HG02943 (cell line): ENCODE results near the gene TLR4.

Experiments
- ATAC-seq: cut with Tn5 transposase; IDR thresholded peaks from one replicate; pipeline ENCODE4 v1.9.1; 2021; ENCODE audit warnings: mild to moderate bottlenecking, low read depth, moderate library complexity; ENCODE audit not compliant: unreplicated experiment

The TLR4 gene

DNA sequence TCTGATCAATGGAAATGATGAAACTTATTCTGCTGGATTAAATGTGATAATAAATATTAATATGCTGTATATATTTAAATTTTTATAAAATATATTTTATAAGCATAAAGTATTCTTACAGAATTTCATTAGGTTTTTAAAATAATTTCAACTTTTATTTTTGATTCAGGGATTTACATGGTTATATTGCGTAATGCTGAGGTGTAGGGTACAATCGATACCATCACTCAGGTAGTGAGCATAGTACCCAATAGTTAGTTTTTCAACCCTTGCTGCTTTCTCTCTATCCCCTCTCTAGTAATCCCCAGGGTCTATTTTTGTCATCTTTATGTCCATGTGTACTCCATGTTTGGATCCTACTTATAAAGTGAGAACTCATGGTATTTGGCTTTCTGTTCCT, 5.7 kb downstream of the TLR4 start:
- no peak for ATAC-seq

DNA sequence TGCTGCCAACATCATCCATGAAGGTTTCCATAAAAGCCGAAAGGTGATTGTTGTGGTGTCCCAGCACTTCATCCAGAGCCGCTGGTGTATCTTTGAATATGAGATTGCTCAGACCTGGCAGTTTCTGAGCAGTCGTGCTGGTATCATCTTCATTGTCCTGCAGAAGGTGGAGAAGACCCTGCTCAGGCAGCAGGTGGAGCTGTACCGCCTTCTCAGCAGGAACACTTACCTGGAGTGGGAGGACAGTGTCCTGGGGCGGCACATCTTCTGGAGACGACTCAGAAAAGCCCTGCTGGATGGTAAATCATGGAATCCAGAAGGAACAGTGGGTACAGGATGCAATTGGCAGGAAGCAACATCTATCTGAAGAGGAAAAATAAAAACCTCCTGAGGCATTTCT, 10.1 kb downstream of the TLR4 start:
- ATAC-seq = no peak

DNA sequence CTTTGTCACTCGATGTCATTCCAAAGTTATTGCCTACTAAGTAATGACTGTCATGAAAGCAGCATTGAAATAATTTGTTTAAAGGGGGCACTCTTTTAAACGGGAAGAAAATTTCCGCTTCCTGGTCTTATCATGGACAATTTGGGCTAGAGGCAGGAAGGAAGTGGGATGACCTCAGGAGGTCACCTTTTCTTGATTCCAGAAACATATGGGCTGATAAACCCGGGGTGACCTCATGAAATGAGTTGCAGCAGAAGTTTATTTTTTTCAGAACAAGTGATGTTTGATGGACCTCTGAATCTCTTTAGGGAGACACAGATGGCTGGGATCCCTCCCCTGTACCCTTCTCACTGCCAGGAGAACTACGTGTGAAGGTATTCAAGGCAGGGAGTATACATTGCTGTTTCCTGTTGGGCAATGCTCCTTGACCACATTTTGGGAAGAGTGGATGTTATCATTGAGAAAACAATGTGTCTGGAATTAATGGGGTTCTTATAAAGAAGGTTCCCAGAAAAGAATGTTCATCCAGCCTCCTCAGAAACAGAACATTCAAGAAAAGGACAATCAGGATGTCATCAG, 11.3 kb downstream of the TLR4 start:
- ATAC-seq = no peak

DNA sequence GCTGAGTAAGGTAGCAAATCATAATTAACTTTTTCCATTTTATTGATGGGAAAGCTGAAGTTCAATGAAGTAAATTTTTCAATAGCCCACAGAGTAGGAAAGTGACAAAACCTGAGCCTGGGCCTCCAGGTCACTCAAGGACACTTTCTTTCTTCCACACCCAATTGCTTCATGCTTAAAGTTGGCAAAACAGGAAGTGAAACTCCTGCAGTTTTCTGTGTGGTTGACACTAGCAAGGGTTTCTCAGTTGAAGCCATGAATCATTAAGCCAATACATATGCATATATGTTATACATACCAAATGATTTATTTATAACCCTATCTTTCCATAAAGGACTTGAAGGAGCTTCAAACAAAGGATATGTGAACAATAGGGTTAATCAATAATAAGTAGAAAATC, 13.9 kb downstream of the TLR4 start:
- peak; percentile 99 for ATAC-seq

DNA sequence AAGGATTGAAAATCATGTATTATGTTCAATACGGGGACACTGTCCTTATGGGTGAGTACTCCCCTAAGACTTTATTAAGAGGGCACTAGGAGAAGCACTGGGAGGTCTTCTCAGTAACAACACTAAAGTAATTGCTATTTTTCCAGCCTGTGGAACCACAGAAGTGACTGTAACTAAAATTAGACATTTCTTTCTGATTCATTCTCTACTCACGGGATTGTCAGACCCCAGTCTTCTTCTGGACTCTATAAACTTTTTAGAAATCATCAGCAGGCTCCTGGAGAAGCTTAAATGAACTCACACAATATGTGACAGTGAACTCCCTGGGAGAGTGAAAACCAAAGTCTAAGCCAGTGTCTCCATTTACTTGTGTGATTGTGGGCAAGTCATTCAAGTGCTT, 14.5 kb downstream of the TLR4 start:
- ATAC-seq = no peak

DNA sequence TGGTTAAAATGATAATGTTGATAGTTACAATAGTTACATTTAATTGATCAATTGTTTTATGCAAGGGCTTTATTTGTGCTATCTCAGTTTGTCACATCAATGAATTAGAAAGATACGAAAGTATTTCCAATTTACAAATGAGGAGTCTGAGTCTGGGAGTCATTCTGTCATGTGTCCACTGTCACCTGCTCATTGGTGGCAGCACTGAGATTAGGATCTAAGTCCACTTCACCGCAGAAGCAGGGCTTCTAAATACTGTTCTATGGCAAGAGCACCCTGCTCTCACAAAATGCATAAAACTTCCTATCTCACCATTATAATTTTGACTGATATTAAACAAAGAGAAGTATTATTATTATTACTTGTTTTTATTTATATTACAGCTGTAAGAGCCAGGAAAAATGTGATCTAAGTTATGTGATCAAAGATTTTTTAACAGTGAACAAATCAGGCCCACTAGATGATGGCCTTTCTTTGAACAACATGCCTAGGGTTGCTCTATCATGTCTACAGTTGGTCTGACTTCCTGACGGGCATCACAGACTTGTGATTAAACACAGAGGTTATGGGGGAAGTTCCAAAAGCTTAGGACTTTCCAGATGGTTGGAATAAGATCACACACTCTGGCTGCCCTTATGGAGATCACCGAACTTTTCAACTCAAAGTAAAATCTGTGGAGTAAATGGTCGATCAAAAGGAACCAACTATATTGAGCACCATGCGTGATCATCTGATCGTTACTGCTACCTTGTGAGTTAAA, 15.1 kb downstream of the TLR4 start:
- no peak for ATAC-seq

DNA sequence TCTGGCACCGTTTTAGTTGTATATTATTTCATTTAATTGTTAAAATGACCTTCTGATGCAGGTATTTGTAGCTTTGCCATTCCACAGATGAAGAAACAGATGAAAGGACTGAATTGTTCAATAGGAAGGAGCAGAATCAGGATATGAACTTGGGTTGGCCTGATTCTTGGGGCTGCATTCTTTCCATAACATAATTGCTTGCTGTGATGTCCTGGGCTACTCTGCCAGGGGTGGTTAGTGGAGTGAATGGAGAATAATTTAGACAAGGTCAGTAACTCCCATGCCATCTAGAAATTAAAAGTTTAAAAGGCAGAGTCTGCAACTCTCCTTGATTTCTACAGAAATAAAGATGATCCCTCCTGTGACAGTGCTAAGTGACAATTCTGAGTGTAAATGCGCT, 15.9 kb downstream of the TLR4 start:
- no peak for ATAC-seq

DNA sequence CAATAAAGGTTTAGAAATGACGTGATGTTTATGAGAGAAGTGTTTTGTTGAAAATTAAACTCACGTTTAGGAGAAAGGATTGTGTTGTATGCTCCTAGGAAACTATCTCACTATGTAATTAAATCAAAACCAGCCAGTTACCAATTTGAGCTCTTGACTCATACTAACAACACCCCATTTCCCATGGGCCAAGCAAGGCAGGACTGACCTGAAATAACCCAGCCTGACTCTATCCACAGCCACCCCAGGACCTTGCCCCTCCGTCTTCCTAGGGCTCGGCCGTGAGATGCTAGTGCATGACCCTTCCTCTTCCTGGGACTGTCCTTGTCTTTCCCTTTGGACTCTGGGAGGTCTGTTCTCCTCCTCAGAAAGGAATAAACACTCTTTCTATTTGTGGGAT, 16.4 kb downstream of the TLR4 start:
- ATAC-seq = no peak

DNA sequence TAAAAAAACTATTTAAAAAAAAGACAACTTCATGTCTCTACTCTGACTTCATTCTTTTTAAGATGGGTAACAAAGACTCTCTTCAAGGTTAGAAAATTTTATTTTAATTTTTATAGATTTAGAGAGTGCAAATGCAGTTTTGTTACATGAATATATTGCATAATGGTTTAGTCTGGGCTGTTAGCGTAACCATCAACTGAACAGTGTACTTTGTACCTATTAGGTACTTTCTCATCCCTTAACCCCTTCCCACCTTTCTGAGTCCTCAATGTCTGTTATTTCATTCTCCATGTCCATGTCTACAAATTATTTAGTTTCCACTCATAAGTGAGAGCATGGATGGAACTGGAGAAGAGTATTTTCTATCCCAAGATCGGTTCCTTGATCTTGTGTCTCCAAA, 16.8 kb downstream of the TLR4 start:
- no peak for ATAC-seq

DNA sequence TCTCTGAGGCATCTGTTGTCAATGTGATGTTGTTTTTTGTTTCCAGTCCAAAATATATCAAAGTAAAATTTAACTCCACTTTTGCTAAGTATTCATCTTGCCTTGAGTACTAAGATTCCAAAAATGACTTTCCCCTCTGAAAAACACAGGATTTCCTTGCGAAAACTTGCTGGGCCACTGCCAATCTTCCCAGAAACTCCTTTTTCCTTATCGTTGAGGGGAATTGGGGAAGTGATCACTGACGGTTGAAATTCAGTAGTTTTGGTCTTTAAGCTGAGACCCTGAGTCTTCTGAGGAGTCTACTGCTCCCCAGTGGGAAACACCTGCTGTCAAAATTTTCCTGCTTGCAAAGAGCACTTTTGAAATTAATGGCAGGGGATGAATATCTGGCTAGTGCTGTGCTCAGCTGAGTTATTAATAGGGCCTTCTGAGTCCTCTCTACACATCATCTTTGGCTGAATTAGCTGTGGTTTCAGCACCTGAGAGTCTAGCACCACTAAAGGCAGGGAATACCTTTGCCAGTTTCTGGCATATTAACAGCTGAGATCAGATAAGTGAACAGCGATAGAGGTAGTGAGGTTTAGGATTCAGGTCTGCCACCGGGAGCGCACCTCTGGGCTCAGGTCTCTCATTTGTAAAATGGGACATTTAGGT, 18.0 kb downstream of the TLR4 start:
- ATAC-seq = no peak

DNA sequence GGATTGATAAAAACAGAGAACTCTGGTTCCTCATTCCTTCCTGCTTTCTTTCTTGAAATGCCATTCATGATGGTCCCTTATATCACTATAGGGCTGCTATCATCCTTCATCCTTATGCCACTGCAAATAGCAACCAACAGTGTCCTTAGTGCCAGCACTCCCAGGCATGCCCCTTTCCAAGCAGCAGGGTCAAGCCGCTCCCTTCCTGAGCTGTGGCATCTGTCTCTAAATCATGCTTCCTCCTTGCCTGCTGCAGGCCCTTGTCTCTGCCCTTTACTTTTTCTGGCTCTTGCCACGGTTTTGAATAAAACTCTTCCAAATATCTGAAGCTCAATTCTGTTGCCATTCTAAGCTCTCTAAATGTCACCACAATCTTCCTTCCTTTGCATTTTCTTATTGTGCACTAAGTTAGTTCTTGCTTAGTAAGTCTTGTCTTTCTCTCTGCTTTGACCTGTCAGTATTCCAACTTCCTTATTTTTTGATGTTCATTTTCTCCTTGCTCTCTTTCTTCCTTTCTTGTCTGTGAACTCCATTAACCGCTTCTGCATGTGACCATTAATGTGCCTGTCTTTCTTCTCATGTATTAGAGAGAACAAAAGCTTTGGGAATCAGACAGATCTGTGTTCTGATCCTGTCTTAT, 19.9 kb downstream of the TLR4 start:
- ATAC-seq = no peak

DNA sequence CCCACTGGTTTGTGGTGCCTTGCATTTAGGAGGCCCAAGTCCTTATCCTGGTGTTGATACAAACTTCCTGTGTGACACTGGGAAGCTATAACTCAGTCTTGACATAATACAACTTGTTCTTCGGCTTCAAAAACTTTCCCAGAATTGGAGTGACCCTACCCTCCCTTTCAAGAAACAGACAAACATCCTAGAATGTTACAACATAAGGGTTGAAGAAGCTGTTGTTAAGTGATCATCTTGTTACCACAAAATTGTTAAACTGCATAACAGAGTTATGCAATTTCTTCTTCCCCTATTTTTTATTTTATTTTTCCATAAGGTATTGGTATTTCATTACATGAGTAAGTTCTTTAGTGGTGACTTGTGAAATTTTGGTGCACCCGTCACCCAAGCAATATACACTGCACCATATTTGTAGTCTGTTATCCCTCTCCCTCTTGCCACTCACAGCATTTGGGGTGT, 21.3 kb downstream of the TLR4 start:
- no peak for ATAC-seq

DNA sequence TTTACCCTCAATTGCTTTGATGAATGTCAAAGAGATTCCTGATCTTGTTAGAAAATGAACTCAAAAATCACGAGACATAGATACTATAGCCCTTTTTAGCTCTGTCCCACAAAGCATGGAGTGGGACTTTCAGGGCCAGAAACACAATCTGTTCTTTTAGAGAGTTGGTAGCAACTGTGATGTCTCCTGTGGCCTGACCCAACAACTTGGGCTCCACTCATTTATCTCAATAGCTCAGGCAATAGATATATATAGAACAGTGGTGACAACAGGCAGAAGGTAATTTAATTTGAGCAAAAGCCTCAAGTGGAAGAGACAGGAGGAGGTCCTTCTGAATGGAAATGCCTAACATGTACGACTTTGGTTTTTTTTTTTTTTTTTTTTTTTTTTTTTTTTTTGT, 25.2 kb downstream of the TLR4 start:
- no peak for ATAC-seq

DNA sequence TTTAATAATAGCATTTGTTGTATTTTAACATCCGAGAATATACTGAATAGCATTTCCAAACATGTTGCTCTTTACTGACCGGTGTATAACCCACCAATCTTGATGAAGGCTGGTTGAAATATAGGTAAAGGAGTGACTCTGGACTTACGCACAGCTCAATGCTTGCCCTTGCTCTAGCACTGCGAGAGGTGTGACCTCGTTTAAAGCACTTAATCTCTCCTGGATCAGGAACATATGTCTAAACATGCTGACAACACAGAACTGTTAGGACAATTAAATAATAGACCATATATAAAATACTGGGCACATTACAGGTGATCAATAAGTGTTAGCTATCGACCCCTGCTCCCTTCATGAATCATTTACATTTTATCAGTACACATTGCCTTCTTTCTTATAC, 28.3 kb downstream of the TLR4 start:
- ATAC-seq = no peak

DNA sequence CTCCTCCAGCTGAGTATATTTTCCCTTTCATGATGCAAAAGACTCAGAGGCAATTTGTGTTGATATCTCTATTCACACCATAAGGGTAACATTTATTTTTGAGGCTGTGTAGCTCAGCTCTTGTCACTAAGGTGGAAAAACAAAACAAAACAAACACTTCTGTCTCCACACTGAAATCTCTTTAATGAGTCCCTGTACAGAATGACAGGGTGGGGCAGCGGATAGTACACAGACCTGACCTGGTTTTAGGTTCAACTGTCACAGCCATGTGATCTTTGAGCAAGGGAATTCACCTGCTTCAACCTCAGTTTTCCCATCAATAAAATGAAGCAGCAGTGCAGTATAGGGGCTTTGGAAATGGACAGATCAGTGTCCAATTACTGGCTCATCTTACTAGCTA, 29.3 kb downstream of the TLR4 start:
- ATAC-seq = no peak

DNA sequence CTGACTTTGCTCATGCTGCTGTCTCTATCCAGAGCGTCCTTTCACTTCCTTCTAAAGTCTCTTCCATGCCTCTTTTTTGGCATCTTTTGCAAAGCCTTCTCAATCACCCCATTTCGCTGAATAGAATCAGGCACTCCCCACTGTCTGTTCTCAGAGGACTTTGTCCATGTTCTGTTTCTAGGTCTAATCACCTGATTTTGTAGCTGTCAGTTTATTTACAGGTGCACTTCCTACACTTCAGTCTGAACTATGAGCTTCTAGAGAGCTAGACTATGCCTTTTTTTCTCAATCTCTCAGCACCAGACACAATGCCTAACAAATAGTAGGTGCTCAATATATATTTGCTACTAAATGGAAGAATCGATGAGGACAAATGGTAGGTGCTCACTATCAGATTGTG, 29.9 kb downstream of the TLR4 start:
- ATAC-seq = no peak

DNA sequence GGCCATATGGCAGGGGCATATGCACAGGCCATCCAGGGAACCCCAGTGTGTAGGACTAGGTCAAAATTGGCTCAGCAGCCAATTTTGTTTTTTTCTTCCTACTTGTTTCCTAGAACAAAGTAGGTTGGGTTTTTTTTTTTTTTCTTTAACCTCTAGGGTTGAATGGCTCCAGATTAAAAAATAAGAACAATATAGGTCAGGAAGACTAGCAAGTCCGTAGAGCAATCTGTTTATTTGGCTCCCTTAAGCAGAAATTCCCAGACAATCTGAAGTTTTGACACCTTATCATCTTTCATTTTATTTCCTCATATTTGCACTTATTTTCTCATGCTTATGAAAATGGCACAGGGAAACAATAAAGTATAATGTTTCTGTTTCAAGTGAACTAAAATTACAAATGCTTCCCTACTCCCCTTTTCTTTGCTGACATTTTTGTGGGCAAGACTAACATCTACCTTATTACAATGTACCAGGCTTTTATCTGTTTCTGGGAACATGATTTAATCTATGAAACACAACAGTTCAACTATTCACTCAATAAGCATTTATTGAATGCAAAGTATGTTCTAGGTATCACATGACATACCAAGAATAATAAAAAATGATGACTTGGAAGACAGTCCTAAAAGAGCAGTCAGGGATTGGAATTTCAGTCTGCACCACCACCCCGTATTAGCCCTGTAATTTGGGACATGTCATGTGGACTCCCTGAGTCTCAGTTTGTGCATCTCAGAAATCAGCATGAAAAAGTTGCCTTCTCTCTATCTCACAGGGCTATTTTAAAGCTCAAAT, 30.5 kb downstream of the TLR4 start:
- no peak for ATAC-seq

DNA sequence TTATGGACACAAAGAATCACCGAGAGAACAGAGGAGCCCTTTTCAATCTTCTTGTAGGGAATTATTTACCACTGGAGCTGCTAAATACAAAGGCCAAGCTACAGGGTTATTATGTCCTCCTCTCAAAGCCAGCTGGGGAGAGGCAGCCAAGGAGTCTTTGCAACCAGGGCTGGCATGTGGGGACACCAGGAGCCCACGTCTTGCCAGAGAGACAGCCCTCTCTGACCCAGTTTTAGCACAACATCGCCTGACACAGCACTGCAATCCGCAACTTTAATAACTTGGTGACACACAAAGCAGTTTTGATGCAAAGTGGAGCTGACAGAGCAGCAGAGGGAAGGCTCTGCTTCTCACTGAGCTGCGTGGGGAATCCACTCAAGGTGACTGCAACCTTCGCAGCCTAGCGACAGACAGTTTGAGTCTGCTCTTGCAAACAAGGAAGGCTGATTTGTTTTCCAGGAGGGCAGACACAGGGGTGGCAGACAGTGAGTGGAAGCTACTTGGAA, 33.6 kb downstream of the TLR4 start:
- ATAC-seq = no peak

DNA sequence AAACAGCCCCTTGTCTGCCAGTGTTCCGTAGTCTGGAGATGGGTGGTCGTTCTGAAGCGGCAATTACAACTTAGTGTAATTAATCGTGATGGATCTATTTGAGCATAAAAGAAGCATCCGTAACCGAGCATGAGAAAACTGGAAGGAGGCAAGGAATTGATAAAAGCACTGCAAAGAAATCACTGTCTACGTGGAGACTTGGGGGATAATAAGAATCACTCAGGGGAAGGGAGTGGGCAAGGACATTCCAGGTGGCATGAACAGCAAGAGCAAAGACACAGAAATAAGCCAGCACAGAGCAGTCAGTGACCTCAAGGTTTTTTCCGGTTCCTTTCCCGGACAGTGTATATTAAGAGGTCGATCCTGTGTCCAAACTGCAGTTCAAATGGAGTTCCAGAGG, 35.0 kb downstream of the TLR4 start:
- ATAC-seq = no peak

DNA sequence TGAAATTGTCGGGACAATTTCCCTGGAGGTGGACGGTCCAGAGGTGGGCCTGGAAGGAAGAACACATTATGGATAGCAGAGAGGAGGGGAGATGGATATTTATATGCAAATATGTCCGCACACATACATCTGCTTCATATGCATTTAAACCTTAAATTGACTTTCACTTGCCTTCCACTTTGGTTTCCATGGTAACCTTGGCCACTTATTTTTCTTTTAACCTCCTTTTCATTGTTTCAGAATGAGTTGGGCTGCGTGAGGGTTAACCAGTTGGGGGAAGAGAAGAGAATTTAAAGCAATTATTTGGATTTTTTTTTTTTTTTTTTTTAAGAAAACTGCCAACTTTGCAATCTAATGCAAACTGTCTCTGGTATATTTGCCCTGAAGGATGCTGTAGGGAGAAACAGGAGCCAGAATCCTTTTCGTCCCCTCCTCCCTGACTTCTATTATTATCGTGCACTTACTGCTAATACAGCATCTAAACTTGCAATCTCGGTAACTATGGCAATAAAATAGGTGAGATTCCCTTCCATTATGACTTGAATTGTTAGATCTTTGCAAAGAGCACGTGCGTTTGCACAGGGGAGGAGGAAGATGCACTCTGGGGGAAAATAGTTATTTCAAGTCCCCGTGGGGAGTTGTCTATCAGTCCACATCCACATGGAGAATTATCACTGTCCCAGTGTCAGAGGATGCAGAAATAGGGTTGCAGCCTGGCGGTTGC, 35.6 kb downstream of the TLR4 start:
- no peak for ATAC-seq
